OCI-LY7 (cell line): ENCODE measurements around the gene SGF29. TPM values are rescaled to one million over a fixed set of nuclear protein-coding genes. Genes with fewer than 3 reads are reported as not detected.
"Not testable (repeated sequence)": the region's sequence is repeated elsewhere in the genome, so short reads cannot be mapped to it uniquely, and the experiment has no call there.

Experiments
- BruUV-seq: library from RNA; stranded (reverse); fragments of 400-500 nt; replicated peaks from 2 replicates; lab custom pipeline; 2021; lab: Mats Ljungman, UMichigan
- CTCF ChIA-PET: fragments of 300-600 bp; sonication (Branson Sonifier 250); formaldehyde crosslinking; loops from one replicate; lab custom pipeline; 2022; ENCODE audit warnings: antibody characterized with exemption; ENCODE audit not compliant: unreplicated experiment; lab: Charles Lee
- POLR2A ChIA-PET: fragments of 300-600 bp; sonication (Branson Sonifier 250); formaldehyde crosslinking; loops from one replicate; lab custom pipeline; 2022; ENCODE audit warnings: antibody characterized with exemption; lab: Charles Lee
- DNase-seq: peaks from one replicate; pipeline ENCODE4 v3.0.0-alpha.2; 2015; ENCODE audit warnings: low spot score
- H2AFZ ChIP-seq: fragments of 200-600 bp; sonication (generic), shearing (Covaris generic); 2 replicates; pipeline ENCODE4 v1.6.1; 2014; ENCODE audit warnings: mild to moderate bottlenecking, antibody characterized with exemption, low read length, moderate library complexity
- H3K27ac ChIP-seq: fragments of 200-600 bp; sonication (generic); 2 replicates; pipeline ENCODE4 v1.5.1; 2014; ENCODE audit warnings: mixed run types, low read depth, mild to moderate bottlenecking, moderate library complexity, low read length, inconsistent platforms; ENCODE audit not compliant: poor library complexity, severe bottlenecking
- H3K36me3 ChIP-seq: fragments of 200-600 bp; sonication (generic); 2 replicates; pipeline ENCODE4 v1.6.1; 2014; ENCODE audit warnings: mild to moderate bottlenecking, antibody characterized with exemption, low read length, moderate library complexity, mixed read lengths; ENCODE audit not compliant: insufficient read depth
- H3K4me1 ChIP-seq: fragments of 200-600 bp; sonication (generic); 2 replicates; pipeline ENCODE4 v1.5.1; 2014; ENCODE audit warnings: mild to moderate bottlenecking, low read length; ENCODE audit not compliant: insufficient read depth, poor library complexity, severe bottlenecking
- H3K4me2 ChIP-seq: fragments of 200-600 bp; sonication (generic); 2 replicates; pipeline ENCODE4 v1.6.1; 2014; ENCODE audit warnings: mild to moderate bottlenecking, low read length
- H3K4me3 ChIP-seq: fragments of 200-600 bp; sonication (generic); 2 replicates; pipeline ENCODE4 v1.5.1; 2014; ENCODE audit warnings: mild to moderate bottlenecking, low read depth, low read length; ENCODE audit not compliant: poor library complexity, severe bottlenecking
- H3K79me2 ChIP-seq: fragments of 200-600 bp; sonication (generic); 2 replicates; pipeline ENCODE4 v1.6.1; 2016; ENCODE audit warnings: low read depth, mild to moderate bottlenecking, low read length, moderate library complexity, mixed read lengths; ENCODE audit not compliant: insufficient read depth
- H3K9me2 ChIP-seq: fragments of 200-600 bp; sonication (generic); 2 replicates; pipeline ENCODE4 v1.6.1; 2016; ENCODE audit warnings: mild to moderate bottlenecking, low read length, mixed read lengths; ENCODE audit not compliant: insufficient read depth
- H3K9me3 ChIP-seq: fragments of 200-600 bp; sonication (generic); 2 replicates; pipeline ENCODE4 v1.6.1; 2014; ENCODE audit warnings: mild to moderate bottlenecking, mixed run types, low read length, mixed read lengths
- H4K20me1 ChIP-seq: fragments of 200-600 bp; sonication (generic); 2 replicates; pipeline ENCODE4 v1.6.1; 2014; ENCODE audit warnings: mild to moderate bottlenecking, antibody characterized with exemption, low read length, moderate library complexity, mixed read lengths; ENCODE audit not compliant: insufficient read depth
- CTCF ChIP-seq: fragments of 200-600 bp; sonication (generic); conservative IDR thresholded peaks from 2 replicates; pipeline ENCODE4 v1.5.1; 2014; ENCODE audit warnings: mild to moderate bottlenecking, antibody characterized with exemption, low read length, moderate library complexity, mixed read lengths
- EZH2phosphoT487 ChIP-seq: fragments of 200-600 bp; sonication (generic); IDR thresholded peaks from 2 replicates; pipeline ENCODE4 v1.6.1; 2018; ENCODE audit warnings: low read depth, borderline replicate concordance, mild to moderate bottlenecking, mixed run types, antibody characterized with exemption, low read length, moderate library complexity, mixed read lengths
- intact Hi-C: fragments of 100-400 bp; cut with micrococcal nuclease; formaldehyde crosslinking; loops from one replicate; pipeline ENCODE4 v1.10.0; 2022; ENCODE audit not compliant: unreplicated experiment
- total RNA-seq, 2 experiments: library from RNA; depleted of rRNA in 1 of 2; stranded (reverse); fragments of >200 nt in 1 of 2; shearing (Covaris generic) in 1 of 2; gene quantifications; 2 replicates each; pipeline ENCODE4 v1.2.3, GENCODE V29; 2014 to 2022

SGF29 gene
- total RNA-seq, 2 experiments from 2014 or later = 22.6 to 32.0 TPM

- H3K36me3 ChIP-seq = no peaks in the 10 kb centered on the region
- H3K4me3 ChIP-seq = no peak overlapping the region
- H3K9me3 ChIP-seq = no peaks in the 10 kb centered on the region
- no peak for DNase-seq
- intact Hi-C loops = loop anchor here (5.0 kb wide), 1 partner anchor 223 kb away; no protein-coding TSS in a partner anchor
- no peak overlapping the region for H2AFZ ChIP-seq
- no TSS peak for BruUV-seq
- CTCF ChIA-PET = no interaction called here
- TF ChIP-seq CTCF (no peak), EZH2phosphoT487 (no peak)
- H3K4me2 ChIP-seq = no peak overlapping the region
- H3K27ac ChIP-seq = no peak overlapping the region
- H3K9me2 ChIP-seq = no peaks in the 10 kb centered on the region
- POLR2A ChIA-PET = interaction anchor here (0.6 kb wide), 1 partner anchor 9 kb away, joined by 3 read pairs; the partner anchor contains the start of gene SGF29
- no peaks in the 10 kb centered on the region for H3K4me1 ChIP-seq
- no peaks in the 10 kb centered on the region for H4K20me1 ChIP-seq
- no peaks in the 10 kb centered on the region for H3K79me2 ChIP-seq
These were observed 8.7 kb upstream of the SGF29 start for GRCh38 chr16:28544998-28545397.

DNA sequence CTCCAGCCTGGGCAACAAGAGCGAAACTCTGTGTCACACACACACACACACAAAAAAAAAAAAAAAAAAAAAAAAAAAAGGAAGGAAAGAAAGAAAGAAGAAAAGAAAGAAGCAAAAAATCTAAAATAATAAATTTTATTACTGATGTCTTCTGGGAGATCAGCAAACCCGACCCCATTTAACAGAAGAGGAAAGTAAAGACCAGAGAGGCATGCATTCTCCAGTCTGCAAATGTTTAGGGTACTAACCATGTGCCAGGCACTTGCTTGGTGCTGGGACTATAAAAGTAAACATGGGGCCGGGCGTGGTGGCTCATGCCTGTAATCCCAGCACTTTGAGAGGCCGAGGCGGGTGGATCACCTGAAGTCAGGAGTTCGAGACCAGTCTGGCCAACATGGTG, 7.8 kb upstream of the SGF29 start:
- DNase-seq, H3K36me3 ChIP-seq, H3K4me3 ChIP-seq, H3K4me1 ChIP-seq, H3K27ac ChIP-seq, H2AFZ ChIP-seq, POLR2A ChIA-PET, H3K79me2 ChIP-seq, BruUV-seq, CTCF ChIA-PET, H4K20me1 ChIP-seq, H3K9me2 ChIP-seq, H3K9me3 ChIP-seq, H3K4me2 ChIP-seq: not testable (repeated sequence)
- intact Hi-C loops = loop anchor here (5.0 kb wide), 1 partner anchor 224 kb away; no protein-coding TSS in a partner anchor

DNA sequence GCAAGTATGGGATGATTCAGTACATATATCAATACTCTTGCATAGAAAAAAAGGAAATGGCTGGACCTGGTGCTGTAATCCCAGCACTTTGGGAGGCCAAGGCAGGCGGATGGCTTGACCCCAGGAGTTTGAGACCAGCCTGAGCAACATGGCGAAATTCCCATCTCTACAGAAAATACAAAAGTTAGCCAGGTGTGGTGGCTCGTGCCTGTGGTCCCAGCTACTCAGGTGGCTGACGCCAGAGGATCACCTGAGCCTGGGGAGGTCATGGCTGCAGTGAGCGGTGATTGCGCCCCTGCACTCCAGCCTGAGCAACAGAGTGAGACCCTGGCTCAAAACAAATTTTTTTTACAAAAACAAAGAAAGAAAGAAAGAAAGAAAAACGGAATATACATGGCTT, 7.1 kb upstream of the SGF29 start:
- Histone ChIP-seq H3K9me2 (no peaks in the 10 kb centered on the region), H3K4me2 (no peak overlapping the region), H4K20me1 (no peaks in the 10 kb centered on the region), H2AFZ (no peak overlapping the region), H3K36me3 (no peaks in the 10 kb centered on the region), H3K9me3 (no peaks in the 10 kb centered on the region), H3K79me2 (no peaks in the 10 kb centered on the region), H3K4me3 (no peak overlapping the region), H3K27ac (no peak overlapping the region), H3K4me1 (no peaks in the 10 kb centered on the region)
- POLR2A ChIA-PET = interaction anchor here (0.6 kb wide), 1 partner anchor 16 kb away, joined by 4 read pairs; no protein-coding TSS in a partner anchor
- TF ChIP-seq EZH2phosphoT487 (no peak), CTCF (no peak)
- intact Hi-C loops = loop anchor here (5.0 kb wide), 1 partner anchor 224 kb away; no protein-coding TSS in a partner anchor
- CTCF ChIA-PET = no interaction called here
- no TSS peak for BruUV-seq
- no peak for DNase-seq
